Femur (tissue), 1 donor: ENCODE data around the gene FAM193A.
"Not testable (repeated sequence)": the region's sequence is repeated elsewhere in the genome, so short reads cannot be mapped to it uniquely, and the experiment has no call there.

Source experiments
- DNase-seq: peaks from one replicate; pipeline ENCODE4 v3.0.0-alpha.2; 2017

The FAM193A gene

DNA sequence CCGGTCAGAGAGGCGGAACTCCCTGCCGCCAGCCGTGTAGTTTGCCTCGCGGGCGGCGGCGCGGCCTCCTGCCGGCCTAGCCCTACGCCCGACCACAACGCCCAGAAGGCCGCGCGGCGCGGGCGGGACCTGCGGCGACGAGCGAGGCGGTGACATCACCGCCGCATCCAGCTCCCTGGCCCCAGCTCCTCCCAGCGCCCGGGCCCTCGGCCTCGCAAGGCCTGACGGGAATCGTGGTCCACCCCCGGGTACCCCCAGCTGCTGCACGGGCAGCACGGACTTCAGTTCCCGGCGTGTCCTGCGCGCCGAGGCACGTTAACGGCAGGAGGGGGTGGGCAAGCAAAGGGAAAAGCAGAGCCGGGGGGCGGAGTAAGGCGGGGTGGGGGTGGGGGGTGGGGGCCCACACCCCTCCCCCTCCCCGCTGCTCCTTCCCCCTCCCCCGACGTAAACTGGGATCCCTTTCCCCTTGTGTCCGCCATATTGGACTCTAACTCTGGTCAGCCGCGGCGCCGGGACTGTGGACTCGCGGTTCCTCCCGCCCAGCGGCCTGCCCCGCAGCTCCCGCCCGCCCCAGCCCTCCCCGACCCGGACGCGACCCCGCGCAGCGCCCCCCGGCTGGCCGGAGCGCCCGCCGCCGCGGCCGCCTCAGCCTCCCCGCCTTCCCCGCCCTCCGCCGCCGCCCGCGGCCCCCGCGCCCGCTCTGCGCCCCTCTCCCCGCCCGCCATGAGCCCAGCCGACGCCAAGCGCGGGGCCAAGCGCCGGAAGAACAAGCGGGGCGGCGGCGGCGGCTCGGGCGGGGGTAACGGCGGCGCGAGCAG lies at the start of gene FAM193A:
Gene FAM193A (plus strand): TSS at position 455 of the 818 bp plus-strand sequence. CDS start 269 bp downstream, at position 724.
- peak; percentile 100 for DNase-seq

DNA sequence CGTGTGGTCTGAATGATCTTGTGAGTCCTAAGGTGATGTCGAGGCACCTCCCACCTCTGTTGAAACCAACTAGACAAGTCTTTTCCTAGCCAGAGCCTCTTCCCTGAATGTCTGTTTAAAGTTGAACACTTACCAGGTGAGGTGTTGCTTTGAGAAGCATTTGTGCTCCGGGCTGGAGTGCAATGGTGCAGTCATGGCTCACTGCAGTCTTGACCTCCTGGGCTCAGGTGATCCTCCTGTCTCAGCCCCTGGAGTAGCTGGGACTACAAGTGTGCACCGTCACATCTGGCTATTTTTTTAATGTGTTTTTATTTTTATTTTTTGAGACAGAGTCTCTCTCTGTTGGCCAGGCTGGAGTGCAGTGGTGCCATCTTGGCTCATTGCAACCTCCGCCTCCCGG lies 49.5 kb upstream of the FAM193A start:
- no peak for DNase-seq

DNA sequence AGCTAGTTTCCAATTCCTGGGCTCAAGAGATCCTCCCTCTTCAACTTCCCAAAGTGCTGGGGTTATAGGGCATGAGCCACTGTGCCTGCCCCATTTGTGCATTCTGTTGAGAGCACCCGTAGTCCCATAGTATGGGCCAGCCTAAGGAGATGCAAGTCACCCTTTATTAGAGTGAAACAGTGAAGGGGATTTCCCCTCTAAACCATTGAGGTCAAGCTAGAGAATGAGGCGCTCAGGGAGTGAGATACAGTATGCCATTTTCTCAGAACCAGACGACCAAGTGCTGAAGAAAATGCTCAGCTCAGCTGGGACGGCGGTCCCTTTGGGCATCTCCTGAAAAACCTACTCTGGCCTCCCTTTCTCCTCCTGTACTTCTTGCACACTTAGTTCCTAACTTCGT lies 48.8 kb upstream of the FAM193A start:
- DNase-seq: no peak

DNA sequence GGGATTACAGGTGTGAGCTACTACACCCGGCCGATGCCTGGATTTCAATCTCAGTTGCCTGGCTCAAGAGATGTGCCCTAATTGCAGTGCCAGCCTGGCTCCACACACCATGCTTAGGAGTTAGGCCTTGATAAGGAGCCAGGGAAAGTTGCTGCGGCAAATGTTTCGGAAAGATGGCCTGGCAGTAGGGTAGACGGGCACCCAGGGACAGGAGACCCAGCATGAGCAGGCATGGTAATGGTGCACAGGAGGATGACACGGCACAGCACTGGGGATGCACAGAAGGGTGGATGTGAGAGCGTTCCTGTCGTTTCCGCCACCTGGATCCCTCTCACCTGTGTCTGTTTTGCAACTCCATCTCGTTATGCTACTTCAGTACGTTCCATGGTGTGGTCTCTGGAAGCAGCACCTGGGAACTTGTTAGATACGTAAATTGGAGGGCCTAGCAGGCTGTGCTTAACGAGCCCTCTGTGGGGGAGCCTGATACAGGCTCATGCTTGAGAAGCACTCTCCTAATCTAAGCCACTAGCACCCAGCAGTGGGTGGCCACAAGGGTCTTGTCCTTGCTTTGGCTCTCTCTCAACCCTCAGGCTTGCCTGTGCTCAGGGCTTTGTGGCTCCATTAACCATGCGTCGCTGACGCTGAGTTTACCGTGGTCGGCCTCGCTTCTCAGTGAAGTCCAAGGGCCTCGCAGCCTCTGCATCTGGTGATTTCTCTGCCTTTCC lies 47.2 kb upstream of the FAM193A start:
- DNase-seq: no peak

- DNase-seq: no peak
Measured at GRCh38 chr4:2489841-2490552, 46.5 kb upstream of the FAM193A start.

- DNase-seq: no peak
Measured at GRCh38 chr4:2492970-2493369, 43.5 kb upstream of the FAM193A start.

DNA sequence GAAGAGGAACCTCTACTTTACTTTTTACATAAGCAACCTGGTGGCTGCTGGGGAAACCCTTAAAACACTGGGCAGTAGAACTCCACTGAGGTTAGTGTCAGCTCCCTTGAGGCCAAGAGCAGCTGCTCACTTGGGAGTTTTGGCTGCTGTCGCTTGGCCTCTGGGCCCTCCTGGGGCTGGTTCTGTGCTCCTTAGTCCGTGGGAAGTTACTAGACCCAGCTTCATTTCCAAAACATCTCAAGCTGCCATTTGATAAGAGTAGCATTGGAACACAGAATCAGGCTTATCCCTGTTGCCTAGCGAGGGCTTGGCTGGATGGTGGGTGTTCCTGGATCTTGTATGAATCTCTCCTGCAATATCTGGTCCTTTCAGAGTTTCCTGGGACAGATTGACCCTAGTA lies 41.5 kb upstream of the FAM193A start:
- no peak for DNase-seq

DNA sequence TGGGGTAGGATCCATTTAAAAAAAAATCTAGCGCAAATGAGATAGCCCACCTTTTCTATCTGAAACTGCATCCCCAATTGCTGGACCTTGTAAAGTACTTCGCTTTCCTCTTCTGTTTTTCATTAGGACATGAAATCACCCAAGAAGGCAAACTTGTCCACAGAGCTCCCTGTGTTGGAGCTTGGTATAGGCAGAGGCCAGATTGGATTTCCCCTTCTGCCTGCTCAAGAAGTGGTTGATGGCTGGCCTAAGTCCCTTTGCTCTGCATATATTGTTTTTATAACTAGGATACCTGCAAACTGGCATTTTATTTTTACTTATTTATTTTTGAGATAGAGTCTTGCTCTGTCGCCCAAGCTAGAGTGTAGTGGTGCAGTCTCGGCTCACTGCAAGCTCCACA lies 39.1 kb upstream of the FAM193A start:
- DNase-seq: no peak

- no peak for DNase-seq
Measured at GRCh38 chr4:2497931-2498330, 38.5 kb upstream of the FAM193A start.

DNA sequence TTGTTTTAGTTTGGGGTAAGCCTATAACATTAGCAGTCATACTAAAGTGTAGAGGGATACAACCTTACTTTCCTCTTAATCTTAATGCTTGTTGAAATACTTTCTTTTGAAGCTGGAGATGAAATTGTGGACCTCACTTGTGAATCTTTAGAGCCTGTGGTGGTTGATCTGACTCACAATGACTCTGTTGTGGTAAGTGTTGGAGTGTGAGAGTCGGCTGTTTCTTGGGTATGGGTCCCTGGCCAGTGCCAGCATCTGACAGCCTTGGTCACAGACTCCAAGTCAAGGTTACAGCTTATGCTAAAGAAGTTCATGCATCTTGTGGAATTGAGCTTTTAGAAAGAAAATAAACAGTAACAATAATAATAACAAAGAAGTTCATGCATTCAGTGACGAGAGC lies 35.9 kb upstream of the FAM193A start:
- no peak for DNase-seq

DNA sequence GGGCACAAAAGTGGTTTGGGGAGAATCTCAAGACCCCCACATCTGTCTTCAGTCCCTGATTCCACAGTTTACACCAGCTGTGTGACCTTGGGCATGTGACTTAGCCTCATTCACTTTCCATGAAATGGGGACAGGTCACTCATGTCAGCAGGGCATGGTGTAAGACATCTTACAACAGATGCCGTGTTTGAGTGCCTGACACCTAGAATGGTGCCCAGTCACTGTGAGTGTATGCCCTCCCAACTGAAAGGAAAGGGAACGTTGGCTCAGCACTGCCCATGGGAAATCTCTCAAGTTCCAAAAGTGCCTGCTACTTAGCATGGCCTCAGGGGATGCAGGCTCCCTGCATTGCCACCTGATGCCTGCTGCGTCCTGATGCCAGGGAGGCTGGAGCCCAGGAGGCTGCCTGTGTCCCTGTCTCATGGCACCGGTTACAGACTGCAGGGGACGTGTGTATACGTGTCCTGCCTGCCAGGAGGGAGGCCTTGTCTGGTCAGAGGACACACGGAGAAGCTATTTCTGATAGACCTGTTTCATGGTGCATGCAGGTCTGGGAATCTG lies 35.3 kb upstream of the FAM193A start:
- DNase-seq: no peak

- no peak for DNase-seq
Measured at GRCh38 chr4:2503809-2504208, 32.6 kb upstream of the FAM193A start.

DNA sequence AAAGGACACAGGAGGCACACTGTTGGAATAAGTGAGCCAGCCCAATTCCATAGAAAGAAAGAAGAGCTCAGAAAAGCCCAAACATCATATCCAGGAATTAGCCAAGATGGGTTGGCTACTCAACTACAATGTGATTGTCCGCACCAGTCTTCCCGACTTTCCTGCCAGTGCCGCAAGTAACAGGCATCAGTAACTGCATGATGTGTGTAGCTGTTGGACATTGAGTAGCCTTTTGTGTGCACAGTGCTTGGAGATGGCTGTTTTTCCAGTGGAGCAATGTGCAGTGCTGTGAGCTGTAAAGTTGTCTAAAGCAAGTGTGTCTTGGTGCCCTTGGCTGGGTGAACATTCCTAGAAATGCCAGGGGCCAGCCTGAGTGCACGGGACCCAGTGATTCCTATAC lies 29.2 kb upstream of the FAM193A start:
- DNase-seq: no peak

- no peak for DNase-seq
Measured at GRCh38 chr4:2507855-2508254, 28.6 kb upstream of the FAM193A start.

DNA sequence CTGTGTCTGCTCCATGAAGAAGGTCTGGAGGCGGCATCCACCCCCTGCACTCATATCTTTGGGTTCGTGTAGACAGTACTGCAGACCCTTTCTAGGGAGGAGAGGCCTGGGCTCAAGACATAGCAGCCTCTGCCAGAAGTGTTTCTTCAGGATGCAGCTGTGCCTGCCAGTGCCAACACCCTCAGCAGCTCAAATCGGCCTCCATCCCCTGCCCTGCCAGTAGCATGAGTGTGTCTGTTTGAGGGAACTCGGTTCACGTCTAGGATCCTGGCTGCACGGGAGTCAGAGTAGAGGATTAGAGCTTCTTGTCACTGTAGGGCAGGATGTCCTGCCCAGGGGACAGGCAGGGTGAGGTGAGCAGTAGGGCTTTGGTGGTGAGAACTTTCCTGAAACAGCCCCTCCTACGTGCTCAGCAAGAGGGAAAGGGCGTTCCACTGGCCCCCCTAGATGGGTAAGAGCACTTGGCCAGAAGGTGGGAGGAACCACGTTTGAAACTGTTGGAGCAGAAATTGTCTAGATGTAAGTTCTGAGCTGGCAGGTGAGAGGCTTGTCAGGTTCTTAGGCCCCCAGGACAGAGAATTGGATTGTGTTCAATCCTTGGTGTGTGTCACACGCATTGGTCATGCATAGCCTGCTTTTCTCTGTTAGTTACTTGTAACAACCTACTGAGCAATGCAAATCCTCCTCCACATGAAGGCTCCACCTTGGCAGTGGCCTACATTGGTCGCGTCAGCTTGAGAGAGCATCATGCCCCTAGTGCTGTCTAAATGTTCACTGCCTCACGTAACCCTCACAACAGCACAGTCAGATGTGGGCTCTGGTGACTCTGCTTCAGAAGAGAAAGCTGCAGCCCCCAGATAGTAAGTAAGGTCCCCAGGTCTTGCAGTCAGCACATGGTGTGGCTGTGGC lies 25.8 kb upstream of the FAM193A start:
- DNase-seq: no peak

GRCh38 chr4:2511645-2512131 lies 24.8 kb upstream of the FAM193A start:
- DNase-seq: no peak

- no peak for DNase-seq
Measured at GRCh38 chr4:2512396-2513135, 23.9 kb upstream of the FAM193A start.

DNA sequence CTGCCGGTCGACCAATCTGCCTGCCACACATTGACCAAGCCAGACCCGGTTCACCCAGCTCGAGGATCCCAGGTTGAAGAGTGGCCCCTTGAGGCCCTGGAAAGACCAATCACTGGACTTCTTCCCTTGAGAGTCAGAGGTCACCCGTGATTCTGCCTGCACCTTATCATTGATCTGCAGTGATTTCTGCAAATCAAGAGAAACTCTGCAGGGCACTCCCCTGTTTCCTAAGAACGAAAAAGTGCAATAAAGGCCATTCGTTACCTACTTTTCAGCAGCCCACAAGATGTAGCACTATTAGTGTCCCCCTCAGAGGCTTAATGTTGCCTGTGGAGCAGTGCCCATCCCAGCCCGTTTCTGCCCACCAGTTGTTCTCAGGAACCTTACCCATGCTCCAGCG lies 22.3 kb upstream of the FAM193A start:
- not testable (repeated sequence) for DNase-seq

GRCh38 chr4:2514944-2515343 lies 21.5 kb upstream of the FAM193A start:
- not testable (repeated sequence) for DNase-seq

DNA sequence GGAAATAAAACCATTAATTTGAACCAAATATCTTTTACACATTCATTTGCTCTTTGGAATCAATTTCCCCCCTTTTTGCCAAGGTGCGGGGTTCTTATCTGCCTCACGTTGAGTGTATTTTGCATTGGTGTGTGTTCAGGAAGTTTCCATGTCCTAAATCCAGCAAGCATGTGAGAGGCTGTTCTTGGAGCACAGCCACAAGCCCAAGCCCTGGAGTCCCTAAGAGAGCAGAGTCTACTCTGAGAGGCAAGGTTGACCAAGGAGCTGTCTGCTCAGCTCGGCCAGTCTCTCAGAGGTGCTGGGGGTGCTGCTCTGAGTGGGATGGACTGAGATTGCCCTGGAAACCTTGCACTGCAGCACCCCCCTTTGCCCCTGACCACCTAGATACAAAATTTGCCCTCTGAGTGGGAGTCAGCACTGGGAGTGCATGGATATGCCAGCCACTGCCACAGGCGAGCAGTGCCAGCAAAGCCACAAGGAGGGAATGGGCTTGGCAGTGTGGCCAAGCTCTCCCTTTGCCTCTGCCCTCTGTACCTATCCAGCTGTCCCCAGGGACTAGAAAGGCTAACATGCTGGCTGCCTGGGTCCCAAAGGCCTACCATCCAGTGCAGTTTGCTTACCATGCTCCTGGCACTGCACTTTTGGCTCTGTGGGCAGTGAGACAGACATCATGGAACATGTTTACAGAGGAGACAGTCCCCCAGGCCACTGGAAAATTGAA lies 20.5 kb upstream of the FAM193A start:
- DNase-seq: peak; percentile 34

- DNase-seq: no peak
Measured at GRCh38 chr4:2516635-2517034, 19.8 kb upstream of the FAM193A start.
